GM12874 (cell line): ENCODE results near the gene CYFIP2.

Experiments
- TF ChIP-seq, protein P1 (sequence below): IDR thresholded peaks from 2 replicates; pipeline ENCODE4 v1.5.1; 2011; ENCODE audit warnings: low read depth, mild to moderate bottlenecking, control low read depth, low read length, moderate library complexity; ENCODE audit not compliant: insufficient read depth

The CYFIP2 gene

DNA sequence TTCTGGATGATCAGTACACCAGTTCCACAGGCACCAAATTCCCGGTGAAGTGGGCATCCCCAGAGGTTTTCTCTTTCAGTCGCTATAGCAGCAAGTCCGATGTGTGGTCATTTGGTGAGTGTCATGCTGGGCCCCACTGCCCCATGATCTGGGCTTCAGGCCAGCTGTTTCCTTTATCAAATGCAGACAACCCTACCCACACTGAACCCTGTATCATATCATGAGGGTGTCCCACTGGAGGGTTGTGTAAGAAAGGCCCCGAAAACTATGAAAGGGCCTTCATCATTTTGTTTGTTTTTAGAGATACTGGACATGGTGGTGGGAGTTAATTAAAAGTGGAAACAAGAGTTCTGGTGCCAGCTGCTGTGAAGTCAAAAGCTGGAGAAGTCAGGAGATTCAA lies 20.0 kb upstream of the CYFIP2 start:
- TF ChIP-seq, protein P1, sequence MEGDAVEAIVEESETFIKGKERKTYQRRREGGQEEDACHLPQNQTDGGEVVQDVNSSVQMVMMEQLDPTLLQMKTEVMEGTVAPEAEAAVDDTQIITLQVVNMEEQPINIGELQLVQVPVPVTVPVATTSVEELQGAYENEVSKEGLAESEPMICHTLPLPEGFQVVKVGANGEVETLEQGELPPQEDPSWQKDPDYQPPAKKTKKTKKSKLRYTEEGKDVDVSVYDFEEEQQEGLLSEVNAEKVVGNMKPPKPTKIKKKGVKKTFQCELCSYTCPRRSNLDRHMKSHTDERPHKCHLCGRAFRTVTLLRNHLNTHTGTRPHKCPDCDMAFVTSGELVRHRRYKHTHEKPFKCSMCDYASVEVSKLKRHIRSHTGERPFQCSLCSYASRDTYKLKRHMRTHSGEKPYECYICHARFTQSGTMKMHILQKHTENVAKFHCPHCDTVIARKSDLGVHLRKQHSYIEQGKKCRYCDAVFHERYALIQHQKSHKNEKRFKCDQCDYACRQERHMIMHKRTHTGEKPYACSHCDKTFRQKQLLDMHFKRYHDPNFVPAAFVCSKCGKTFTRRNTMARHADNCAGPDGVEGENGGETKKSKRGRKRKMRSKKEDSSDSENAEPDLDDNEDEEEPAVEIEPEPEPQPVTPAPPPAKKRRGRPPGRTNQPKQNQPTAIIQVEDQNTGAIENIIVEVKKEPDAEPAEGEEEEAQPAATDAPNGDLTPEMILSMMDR = no peak

DNA sequence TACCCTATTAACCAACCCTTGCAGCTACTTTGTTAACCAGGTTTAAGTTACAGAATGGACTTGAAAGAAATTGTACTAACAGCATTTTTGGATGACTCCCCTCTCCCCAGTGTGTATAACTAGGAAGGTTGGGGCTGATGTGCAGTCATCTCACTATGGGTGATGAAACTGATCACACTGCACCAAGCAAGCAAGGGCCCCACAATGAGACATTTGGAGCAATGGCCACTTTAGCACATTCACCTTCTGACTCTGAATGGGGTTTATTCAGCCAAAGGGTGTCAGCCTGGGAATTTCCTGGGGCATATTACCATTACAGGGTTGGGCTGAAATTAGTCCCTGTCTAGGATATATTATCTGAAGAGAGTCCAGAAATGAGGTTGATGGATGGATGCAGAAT lies 18.7 kb upstream of the CYFIP2 start:
- TF ChIP-seq, protein P1 = no peak

DNA sequence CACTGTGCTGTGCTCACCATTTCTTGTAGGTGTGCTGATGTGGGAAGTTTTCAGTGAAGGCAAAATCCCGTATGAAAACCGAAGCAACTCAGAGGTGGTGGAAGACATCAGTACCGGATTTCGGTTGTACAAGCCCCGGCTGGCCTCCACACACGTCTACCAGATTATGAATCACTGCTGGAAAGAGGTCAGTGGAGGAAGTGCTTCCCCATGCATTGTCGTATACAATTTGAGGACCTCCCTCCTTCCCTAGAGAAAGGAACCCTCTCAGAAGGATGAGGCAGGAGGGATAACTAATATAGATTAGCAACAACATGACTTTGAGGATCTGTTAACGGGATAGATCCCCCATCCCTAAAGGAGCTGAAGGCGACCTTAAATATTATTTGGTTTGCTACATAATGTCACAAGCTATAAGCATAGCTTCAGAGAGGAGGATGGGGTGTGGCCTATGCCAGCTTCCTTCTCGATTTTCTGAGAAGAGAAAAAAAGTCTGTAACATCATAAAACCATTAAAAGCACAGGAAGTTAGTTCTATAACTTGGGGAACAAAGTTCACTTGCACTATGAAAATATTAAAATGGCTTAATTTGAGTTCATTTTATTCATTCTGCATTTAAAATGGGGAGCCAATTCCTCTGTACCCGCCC lies 17.0 kb upstream of the CYFIP2 start:
- TF ChIP-seq, protein P1 = no peak

DNA sequence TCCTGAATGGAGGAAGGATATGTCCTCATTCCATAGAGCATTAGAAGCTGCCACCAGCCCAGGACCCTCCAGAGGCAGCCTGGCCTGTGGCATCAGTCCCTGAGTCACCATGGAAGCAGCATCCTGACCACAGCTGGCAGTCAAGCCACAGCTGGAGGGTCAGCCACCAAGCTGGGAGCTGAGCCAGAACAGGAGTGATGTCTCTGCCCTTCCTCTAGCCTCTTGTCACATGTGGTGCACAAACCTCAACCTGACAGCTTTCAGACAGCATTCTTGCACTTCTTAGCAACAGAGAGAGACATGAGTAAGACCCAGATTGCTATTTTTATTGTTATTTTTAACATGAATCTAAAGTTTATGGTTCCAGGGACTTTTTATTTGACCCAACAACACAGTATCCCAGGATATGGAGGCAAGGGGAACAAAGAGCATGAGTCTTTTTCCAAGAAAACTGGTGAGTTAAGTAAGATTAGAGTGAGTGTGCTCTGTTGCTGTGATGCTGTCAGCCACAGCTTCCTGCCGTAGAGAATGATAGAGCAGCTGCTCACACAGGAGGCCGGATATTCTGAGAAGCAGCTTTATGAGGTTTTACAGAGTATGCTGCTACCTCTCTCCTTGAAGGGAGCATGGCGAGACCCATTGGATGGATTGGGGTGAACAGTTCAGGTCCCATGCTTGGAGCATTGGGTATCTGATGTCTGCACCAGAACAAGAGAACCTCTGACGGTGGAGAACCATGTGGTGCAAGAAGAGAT lies 13.0 kb upstream of the CYFIP2 start:
- TF ChIP-seq, protein P1 = no peak

DNA sequence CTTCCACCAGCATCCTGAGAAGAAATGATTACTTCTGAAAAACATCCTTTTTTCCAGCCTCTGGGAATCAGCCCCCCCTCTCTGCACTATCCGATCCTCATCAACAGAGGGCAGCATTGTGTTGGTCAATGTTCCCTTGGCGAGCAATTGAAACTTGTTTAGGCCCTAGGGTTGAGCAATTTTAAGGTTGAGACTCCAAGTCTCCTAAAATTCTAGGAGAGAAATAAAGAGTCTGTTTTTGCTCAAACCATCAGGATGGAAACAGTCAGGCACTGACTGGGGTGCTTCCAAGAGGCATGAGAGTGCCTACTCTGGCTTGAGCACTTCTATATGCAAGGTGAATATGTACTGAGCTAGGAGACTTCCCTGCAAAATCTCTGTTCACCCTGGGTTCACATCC lies 12.4 kb upstream of the CYFIP2 start:
- TF ChIP-seq, protein P1 = peak; percentile 83

DNA sequence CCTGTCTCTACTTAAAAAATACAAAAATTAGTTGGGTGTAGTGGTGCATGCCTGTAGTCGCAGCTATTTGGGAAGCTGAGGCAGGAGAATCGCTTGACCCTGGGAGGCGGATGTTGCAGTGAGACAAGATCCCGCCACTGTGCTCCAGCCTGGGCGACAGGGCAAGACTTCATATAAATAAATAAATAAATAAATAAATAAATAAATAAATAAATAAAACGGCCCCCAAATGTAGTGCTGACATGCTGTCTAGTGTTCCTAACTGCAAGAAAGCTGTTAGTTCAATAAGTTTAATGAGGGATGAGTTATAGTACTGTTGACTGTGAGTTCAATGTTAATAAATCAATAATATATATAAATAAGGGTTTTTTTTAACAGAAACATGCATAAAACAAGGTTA lies 7.5 kb upstream of the CYFIP2 start:
- TF ChIP-seq, protein P1 = no peak

DNA sequence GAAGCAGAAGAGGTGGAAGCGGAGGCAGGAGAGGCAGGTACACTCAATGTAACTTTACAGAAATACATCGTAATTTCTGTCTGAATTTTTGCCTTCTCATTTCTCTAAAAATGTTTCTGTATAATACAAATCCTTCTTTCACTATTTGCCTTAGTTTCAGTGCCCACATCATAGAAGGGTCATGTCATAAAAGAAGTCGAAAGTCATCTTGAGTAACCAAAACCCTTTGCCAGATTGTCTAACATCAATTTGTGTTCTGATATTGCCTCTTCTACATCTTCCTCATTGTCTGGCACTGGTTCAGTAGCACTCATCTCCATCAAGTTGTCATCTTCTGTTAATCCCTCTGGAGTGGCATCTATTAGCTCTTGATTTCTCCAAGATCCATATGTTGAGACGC lies 6.2 kb upstream of the CYFIP2 start:
- TF ChIP-seq, protein P1 = no peak
